Smooth muscle cell (in vitro differentiated cells): ENCODE data around the gene SHH. TPM values are rescaled to one million over a fixed set of nuclear protein-coding genes. Genes with fewer than 3 reads are reported as not detected.
A peak's percentile ranks its signal among the peaks of the same experiment; 100 is the strongest.

ENCODE experiments used
- DNase-seq: peaks from one replicate; lab custom pipeline; 2025; ENCODE audit not compliant: unreplicated experiment; lab: John Stamatoyannopoulos, UW
- H2AFZ ChIP-seq: fragments of 200-600 bp; sonication (generic); 2 replicates; pipeline ENCODE4 v1.6.0; 2016; ENCODE audit warnings: antibody characterized with exemption, low read depth, mild to moderate bottlenecking
- H3F3A ChIP-seq: fragments of 200-600 bp; sonication (generic); 2 replicates; pipeline ENCODE4 v1.6.0; 2017; ENCODE audit warnings: antibody characterized with exemption, low read depth
- H3K27ac ChIP-seq: fragments of 200-600 bp; sonication (generic); 2 replicates; pipeline ENCODE4 v1.5.1; 2016; ENCODE audit warnings: low read depth, mild to moderate bottlenecking
- H3K27me3 ChIP-seq: fragments of 200-600 bp; sonication (generic); 2 replicates; pipeline ENCODE4 v1.6.1; 2016; ENCODE audit warnings: low read depth, mild to moderate bottlenecking
- H3K36me3 ChIP-seq: fragments of 200-600 bp; sonication (generic); 2 replicates; pipeline ENCODE4 v1.5.1; 2016; ENCODE audit warnings: low read depth
- H3K4me1 ChIP-seq: fragments of 200-600 bp; sonication (generic); 2 replicates; pipeline ENCODE4 v1.5.1; 2016; ENCODE audit warnings: low read depth
- H3K4me2 ChIP-seq: fragments of 200-600 bp; sonication (generic); 2 replicates; pipeline ENCODE4 v1.6.0; 2016; ENCODE audit warnings: mild to moderate bottlenecking
- H3K4me3 ChIP-seq: fragments of 200-600 bp; sonication (generic); 2 replicates; pipeline ENCODE4 v1.5.1; 2016; ENCODE audit warnings: mild to moderate bottlenecking
- H3K79me2 ChIP-seq: fragments of 200-600 bp; sonication (generic); 2 replicates; pipeline ENCODE4 v1.6.0; 2016; ENCODE audit warnings: low read depth, mild to moderate bottlenecking
- H3K9ac ChIP-seq: fragments of 200-600 bp; sonication (generic); 2 replicates; pipeline ENCODE4 v1.6.0; 2016; ENCODE audit warnings: low read depth
- H3K9me3 ChIP-seq: fragments of 200-600 bp; sonication (generic); replicated peaks from 2 replicates; pipeline ENCODE4 v1.5.1; 2016; ENCODE audit warnings: low read depth
- H4K20me1 ChIP-seq: fragments of 200-600 bp; sonication (generic); 2 replicates; pipeline ENCODE4 v1.6.0; 2016; ENCODE audit warnings: low read depth
- WGBS: methylation state at CpG from one replicate; pipeline ENCODE4 v1.1.7; 2016; ENCODE audit warnings: low lambda C conversion rate; 5-methylcytosine and 5-hydroxymethylcytosine counted together
- polyA plus RNA-seq: library from polyadenylated mRNA; unstranded; fragments of >200 nt; fragmentation: Nextera tagmentation; extraction: Ambion mirVana; gene quantifications from 2 replicates; pipeline ENCODE4 v1.2.1, GENCODE V29; 2016
- total RNA-seq: library from RNA; depleted of rRNA; stranded (reverse); fragments of >200 nt; gene quantifications from 2 replicates; pipeline ENCODE4 v1.2.3, GENCODE V29; 2014
- TF ChIP-seq, protein P1 (sequence below): fragments of 200-600 bp; sonication (generic); IDR thresholded peaks from 2 replicates; pipeline ENCODE4 v1.5.1; 2017; ENCODE audit warnings: borderline replicate concordance, mild to moderate bottlenecking, antibody characterized with exemption; ENCODE audit not compliant: insufficient read depth, poor library complexity, severe bottlenecking

SHH gene
- total and polyA plus RNA-seq, 2 experiments from 2014 or later: not detected

DNA sequence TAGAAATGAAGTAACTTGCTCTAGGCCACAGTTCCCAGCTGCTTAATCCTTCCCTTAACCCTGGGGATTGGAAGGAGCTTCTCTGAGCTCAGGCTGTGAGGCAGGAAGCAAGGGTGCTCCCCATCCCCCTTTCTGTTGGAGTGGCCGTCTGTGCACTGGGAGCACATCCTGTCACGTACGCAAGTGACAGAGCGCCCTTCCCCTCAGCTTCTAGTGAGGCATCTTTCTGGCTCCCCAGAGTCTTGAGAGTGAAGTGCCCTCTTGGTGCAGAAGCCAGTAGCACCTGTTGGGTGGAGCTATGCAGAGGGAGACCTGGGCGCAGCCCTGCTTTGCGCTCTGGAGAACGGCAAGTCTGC lies 47.8 kb downstream of the SHH start:
- TF ChIP-seq, protein P1, sequence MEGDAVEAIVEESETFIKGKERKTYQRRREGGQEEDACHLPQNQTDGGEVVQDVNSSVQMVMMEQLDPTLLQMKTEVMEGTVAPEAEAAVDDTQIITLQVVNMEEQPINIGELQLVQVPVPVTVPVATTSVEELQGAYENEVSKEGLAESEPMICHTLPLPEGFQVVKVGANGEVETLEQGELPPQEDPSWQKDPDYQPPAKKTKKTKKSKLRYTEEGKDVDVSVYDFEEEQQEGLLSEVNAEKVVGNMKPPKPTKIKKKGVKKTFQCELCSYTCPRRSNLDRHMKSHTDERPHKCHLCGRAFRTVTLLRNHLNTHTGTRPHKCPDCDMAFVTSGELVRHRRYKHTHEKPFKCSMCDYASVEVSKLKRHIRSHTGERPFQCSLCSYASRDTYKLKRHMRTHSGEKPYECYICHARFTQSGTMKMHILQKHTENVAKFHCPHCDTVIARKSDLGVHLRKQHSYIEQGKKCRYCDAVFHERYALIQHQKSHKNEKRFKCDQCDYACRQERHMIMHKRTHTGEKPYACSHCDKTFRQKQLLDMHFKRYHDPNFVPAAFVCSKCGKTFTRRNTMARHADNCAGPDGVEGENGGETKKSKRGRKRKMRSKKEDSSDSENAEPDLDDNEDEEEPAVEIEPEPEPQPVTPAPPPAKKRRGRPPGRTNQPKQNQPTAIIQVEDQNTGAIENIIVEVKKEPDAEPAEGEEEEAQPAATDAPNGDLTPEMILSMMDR: no peak
- WGBS: 76% methylated on average over 7 of the region's 7 CpGs

DNA sequence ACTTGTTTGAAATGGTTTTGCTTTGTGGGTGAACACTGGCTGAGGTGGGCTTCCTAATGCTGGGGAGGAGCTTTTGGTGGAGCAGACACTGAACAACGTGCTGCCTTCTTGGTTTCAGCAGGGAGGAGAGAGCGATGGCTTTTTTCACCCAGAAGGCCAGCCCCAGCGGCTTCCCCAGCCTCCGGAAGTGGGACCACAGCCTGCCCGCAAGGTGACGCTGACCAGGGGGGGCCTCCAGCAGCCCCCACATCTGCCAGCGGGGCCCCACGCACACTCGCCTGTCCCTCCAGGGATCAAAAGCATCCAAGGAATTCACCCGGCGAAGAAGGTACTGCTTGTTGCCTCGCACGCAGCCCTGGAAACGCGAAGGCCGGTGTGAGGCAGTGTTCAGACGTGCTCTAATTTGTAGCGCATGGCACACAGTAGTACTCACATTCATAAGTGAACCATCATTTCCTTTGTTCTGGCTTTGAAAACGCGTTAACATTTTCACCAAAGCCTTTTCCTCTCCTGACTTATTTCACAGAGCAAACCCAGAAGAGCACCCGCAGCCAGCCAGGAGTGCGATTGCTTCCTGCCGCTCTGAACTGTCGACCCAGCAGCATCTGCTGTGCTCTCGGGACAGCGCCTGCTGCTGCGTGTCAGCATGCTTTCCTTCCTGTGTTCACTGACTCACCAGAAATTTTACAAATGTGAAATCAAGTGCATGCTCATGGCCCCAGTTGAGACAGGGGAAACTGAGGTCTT lies 48.4 kb downstream of the SHH start:
- Histone ChIP-seq H3K27me3 (no peaks in the 10 kb centered on the region), H2AFZ (no peak overlapping the region), H3K79me2 (peaks cover 22% of the 10 kb centered on the region), H3K4me1 (no peaks in the 10 kb centered on the region), H3K4me3 (no peak overlapping the region), H3K9me3 (no peaks in the 10 kb centered on the region), H3K9ac (no peak overlapping the region), H3F3A (peaks cover 5% of the 10 kb centered on the region), H3K4me2 (no peak overlapping the region), H4K20me1 (peaks cover 88% of the 10 kb centered on the region), H3K27ac (peak overlapping the region; percentile 34), H3K36me3 (no peaks in the 10 kb centered on the region)
- WGBS: 69% methylated on average over 27 of the region's 27 CpGs
- TF ChIP-seq, protein P1: no peak
- DNase-seq: no peak

More for the DNA sequence above, 47.8 kb downstream of the SHH start:
- H4K20me1 ChIP-seq: peaks cover 90% of the 10 kb centered on the region
- no peak overlapping the region for H3K4me3 ChIP-seq
- H3K36me3 ChIP-seq: no peaks in the 10 kb centered on the region
- H3K79me2 ChIP-seq: peaks cover 22% of the 10 kb centered on the region
- peaks cover 5% of the 10 kb centered on the region for H3F3A ChIP-seq
- DNase-seq: no peak
- H3K9me3 ChIP-seq: no peaks in the 10 kb centered on the region
- H3K27ac ChIP-seq: peak overlapping the region; percentile 34
- no peaks in the 10 kb centered on the region for H3K27me3 ChIP-seq
- H2AFZ ChIP-seq: no peak overlapping the region
- H3K9ac ChIP-seq: no peak overlapping the region
- H3K4me2 ChIP-seq: no peak overlapping the region
- no peaks in the 10 kb centered on the region for H3K4me1 ChIP-seq

DNA sequence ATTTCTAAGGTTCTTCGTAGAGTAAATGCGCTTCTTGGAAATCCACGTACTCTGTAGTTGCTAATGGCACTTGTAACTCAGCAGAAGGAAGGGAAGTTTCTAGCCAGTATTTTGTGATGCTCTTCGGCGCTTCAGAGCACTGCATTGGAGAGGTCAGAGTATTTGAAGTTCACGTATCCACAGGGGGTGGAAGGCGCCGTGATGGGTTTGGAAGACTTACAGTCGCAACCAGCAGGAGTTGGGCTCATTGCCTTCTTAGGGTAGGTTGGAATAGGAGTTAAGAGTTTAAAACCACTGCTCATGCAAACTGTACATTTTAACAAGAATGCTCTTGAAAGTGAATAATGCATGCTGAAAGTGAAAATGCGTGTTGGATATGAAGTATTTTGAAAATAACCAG lies 49.1 kb downstream of the SHH start:
- H3K4me1 ChIP-seq: no peaks in the 10 kb centered on the region
- no peak overlapping the region for H3K9ac ChIP-seq
- H3F3A ChIP-seq: peaks cover 5% of the 10 kb centered on the region
- no peak for DNase-seq
- peaks cover 22% of the 10 kb centered on the region for H3K79me2 ChIP-seq
- WGBS: 97% methylated on average over 10 of the region's 10 CpGs
- TF ChIP-seq, protein P1: no peak
- H3K4me3 ChIP-seq: no peak overlapping the region
- no peaks in the 10 kb centered on the region for H3K27me3 ChIP-seq
- H4K20me1 ChIP-seq: peaks cover 89% of the 10 kb centered on the region
- H3K27ac ChIP-seq: no peak overlapping the region
- H3K9me3 ChIP-seq: no peaks in the 10 kb centered on the region
- H3K36me3 ChIP-seq: no peaks in the 10 kb centered on the region
- H3K4me2 ChIP-seq: no peak overlapping the region
- no peak overlapping the region for H2AFZ ChIP-seq

DNA sequence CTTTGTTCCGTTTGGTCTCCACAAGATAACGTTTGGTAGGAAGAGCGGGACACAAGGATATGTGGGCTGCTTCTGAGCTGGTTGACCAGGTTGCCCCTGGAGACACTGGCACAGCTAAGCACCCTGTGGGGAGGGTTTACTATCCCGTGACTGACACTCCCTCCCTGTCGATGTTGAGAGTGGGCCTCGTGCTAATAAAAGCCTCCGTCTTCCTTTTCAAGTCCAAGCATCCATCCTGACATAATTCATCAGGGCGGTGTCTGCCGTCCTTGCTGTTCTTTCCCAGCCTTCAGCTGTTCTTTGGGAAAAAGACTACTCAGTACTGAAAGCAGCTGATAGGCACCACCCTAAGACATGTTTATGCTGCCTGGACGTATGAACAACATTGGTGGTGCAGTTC lies 49.6 kb downstream of the SHH start:
- Histone ChIP-seq H3K9ac (no peak overlapping the region), H3K4me1 (no peaks in the 10 kb centered on the region), H3K4me2 (no peak overlapping the region), H3K36me3 (no peaks in the 10 kb centered on the region), H3K79me2 (peaks cover 22% of the 10 kb centered on the region), H3K4me3 (no peak overlapping the region), H4K20me1 (peaks cover 89% of the 10 kb centered on the region), H3K27ac (no peak overlapping the region), H3K9me3 (no peaks in the 10 kb centered on the region), H2AFZ (no peak overlapping the region), H3K27me3 (no peaks in the 10 kb centered on the region), H3F3A (peaks cover 5% of the 10 kb centered on the region)
- 79% methylated on average over 10 of the region's 10 CpGs for WGBS
- no peak for DNase-seq
- TF ChIP-seq, protein P1: no peak
